Measurements from ENCODE around the gene RPS23.

RPS23 gene

DNA sequence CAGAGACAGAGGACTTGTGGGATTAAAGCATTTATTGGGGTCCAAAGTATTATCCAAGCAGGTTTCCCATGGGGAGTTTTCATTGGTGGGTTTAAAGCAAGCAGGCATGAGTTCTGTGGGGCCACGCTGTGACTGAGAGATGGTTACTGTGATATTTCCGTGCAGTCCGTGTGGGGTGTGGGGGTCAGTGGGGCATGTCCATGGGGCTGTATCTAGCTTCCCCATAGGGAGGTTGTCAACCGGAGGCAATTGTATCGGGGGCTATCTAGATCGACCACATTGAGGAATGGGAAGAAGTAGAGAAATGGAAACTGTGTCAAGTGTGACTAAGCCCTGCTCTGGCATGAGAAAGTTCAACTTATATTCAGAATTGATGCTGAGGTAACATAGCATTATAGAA is 7.1 kb upstream of the RPS23 start:
- TF ChIP-seq, protein P1, sequence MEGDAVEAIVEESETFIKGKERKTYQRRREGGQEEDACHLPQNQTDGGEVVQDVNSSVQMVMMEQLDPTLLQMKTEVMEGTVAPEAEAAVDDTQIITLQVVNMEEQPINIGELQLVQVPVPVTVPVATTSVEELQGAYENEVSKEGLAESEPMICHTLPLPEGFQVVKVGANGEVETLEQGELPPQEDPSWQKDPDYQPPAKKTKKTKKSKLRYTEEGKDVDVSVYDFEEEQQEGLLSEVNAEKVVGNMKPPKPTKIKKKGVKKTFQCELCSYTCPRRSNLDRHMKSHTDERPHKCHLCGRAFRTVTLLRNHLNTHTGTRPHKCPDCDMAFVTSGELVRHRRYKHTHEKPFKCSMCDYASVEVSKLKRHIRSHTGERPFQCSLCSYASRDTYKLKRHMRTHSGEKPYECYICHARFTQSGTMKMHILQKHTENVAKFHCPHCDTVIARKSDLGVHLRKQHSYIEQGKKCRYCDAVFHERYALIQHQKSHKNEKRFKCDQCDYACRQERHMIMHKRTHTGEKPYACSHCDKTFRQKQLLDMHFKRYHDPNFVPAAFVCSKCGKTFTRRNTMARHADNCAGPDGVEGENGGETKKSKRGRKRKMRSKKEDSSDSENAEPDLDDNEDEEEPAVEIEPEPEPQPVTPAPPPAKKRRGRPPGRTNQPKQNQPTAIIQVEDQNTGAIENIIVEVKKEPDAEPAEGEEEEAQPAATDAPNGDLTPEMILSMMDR (IDR thresholded peaks at IDR 0.05; ENCODE audit: insufficient read depth, low read length, poor library complexity, severe bottlenecking), result no peak
- TF ChIP-seq EZH2phosphoT487 (conservative IDR thresholded peaks at IDR 0.05; ENCODE audit: low read length), result no peak
- H4K20me1 ChIP-seq (ENCODE audit: low read depth, low read length), result no peaks in the 10 kb centered on the region
- H3F3A ChIP-seq (ENCODE audit: insufficient read depth), result peaks cover 3% of the 10 kb centered on the region; the same call in 1 of the 2 replicates
- no peak overlapping the region for H3K27ac ChIP-seq (ENCODE audit: low read depth, low read length)
- H3K9me3 ChIP-seq (ENCODE audit: insufficient read depth, low read length), result no peaks in the 10 kb centered on the region
- no peaks in the 10 kb centered on the region for H3K36me3 ChIP-seq (ENCODE audit: low read length)
- no peaks in the 10 kb centered on the region for H3K79me2 ChIP-seq (ENCODE audit: insufficient read depth, low read length)
- no peak overlapping the region for H3K4me2 ChIP-seq (ENCODE audit: low read depth, low read length, poor library complexity, severe bottlenecking)
- no peak overlapping the region for H2AFZ ChIP-seq (ENCODE audit: low read depth, low read length, severe bottlenecking)
- H3K9ac ChIP-seq (ENCODE audit: low read length), result no peak overlapping the region
- no peaks in the 10 kb centered on the region for H3K9me2 ChIP-seq (replicated peaks; ENCODE audit: insufficient read depth, low read length)
- H3K4me3 ChIP-seq (ENCODE audit: insufficient read depth, low read length, poor library complexity, severe bottlenecking), result no peak overlapping the region
- H3K27me3 ChIP-seq (ENCODE audit: low read length), result no peaks in the 10 kb centered on the region

DNA sequence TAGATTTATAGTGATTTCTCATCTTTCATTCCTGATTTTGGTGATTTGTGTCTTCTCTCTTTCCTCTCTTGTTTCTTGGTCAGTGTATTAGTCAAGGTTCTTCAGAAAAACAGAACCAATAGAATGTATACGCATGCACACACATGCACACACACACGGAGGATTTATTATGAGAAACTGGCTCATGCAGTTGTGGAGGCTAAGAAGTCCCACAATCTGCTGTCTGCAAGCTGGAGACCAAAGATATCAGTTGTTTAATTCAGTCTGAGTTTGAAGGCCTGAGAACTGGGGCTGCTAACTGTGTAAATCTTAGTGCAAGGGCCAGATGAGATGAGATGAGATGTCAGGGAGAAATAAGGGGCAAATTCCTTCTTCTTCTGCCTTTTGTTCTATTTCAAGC is 5.7 kb upstream of the RPS23 start:
- Histone ChIP-seq H3K9ac (ENCODE audit: low read length) (no peak overlapping the region), H3K4me3 (ENCODE audit: insufficient read depth, low read length, poor library complexity, severe bottlenecking) (no peak overlapping the region), H3K27me3 (ENCODE audit: low read length) (no peaks in the 10 kb centered on the region), H3F3A (ENCODE audit: insufficient read depth) (peaks cover 3% of the 10 kb centered on the region; the same call in 1 of the 2 replicates), H3K9me3 (ENCODE audit: insufficient read depth, low read length) (no peaks in the 10 kb centered on the region), H3K4me2 (ENCODE audit: low read depth, low read length, poor library complexity, severe bottlenecking) (no peak overlapping the region), H3K36me3 (ENCODE audit: low read length) (no peaks in the 10 kb centered on the region), H3K27ac (ENCODE audit: low read depth, low read length) (no peak overlapping the region), H3K9me2 (replicated peaks; ENCODE audit: insufficient read depth, low read length) (no peaks in the 10 kb centered on the region), H3K79me2 (ENCODE audit: insufficient read depth, low read length) (no peaks in the 10 kb centered on the region), H4K20me1 (ENCODE audit: low read depth, low read length) (no peaks in the 10 kb centered on the region), H2AFZ (ENCODE audit: low read depth, low read length, severe bottlenecking) (no peak overlapping the region)
- TF ChIP-seq EZH2phosphoT487 (conservative IDR thresholded peaks at IDR 0.05; ENCODE audit: low read length), result no peak
- TF ChIP-seq, protein P1 (IDR thresholded peaks at IDR 0.05; ENCODE audit: insufficient read depth, low read length, poor library complexity, severe bottlenecking), result no peak

DNA sequence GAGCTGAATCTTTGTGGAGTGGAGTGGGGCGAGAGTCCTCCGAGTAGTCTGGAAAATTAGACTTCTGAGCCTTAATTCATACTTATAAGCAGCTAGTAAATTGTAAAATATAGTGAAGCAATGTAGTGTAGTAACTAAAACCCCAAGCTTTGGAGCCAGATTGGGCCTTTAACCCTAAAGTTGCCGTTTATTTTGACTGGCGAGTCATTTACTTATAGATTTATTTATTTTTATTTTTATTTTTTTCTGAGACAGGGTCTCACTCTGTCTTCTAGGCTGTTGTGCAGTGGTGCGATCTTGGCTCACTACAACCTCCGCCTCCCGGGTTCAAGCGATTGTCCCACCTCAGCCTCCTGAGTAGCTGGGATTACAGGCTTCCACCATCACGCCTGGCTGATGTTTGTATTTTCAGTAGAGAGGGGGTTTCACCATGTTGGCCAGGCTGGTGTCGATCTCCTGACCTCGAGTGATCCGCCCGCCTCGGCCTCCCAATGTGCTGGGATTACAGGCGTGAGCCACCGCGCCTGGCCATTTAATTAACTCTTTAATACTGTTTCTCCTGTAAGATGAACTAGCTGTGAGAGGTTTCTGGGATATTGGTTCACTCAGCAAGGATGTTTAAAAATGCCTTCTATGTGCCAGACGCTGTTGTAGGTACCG is 687 bp upstream of the RPS23 start:
- Histone ChIP-seq H4K20me1 (ENCODE audit: low read depth, low read length) (no peaks in the 10 kb centered on the region), H3K4me2 (ENCODE audit: low read depth, low read length, poor library complexity, severe bottlenecking) (peak overlapping the region; percentile 81), H3K27ac (ENCODE audit: low read depth, low read length) (peak overlapping the region; percentile 70), H3K4me3 (ENCODE audit: insufficient read depth, low read length, poor library complexity, severe bottlenecking) (peak overlapping the region; percentile 70), H3K79me2 (ENCODE audit: insufficient read depth, low read length) (peaks cover 20% of the 10 kb centered on the region), H3K9ac (ENCODE audit: low read length) (peak overlapping the region; percentile 81), H3K36me3 (ENCODE audit: low read length) (peaks cover 25% of the 10 kb centered on the region), H3K9me2 (replicated peaks; ENCODE audit: insufficient read depth, low read length) (no peaks in the 10 kb centered on the region), H2AFZ (ENCODE audit: low read depth, low read length, severe bottlenecking) (peak overlapping the region; percentile 81), H3K9me3 (ENCODE audit: insufficient read depth, low read length) (no peaks in the 10 kb centered on the region), H3K27me3 (ENCODE audit: low read length) (no peaks in the 10 kb centered on the region), H3F3A (ENCODE audit: insufficient read depth) (peaks cover 40% of the 10 kb centered on the region)
- TF ChIP-seq, protein P1 (IDR thresholded peaks at IDR 0.05; ENCODE audit: insufficient read depth, low read length, poor library complexity, severe bottlenecking), result no peak
- TF ChIP-seq EZH2phosphoT487 (conservative IDR thresholded peaks at IDR 0.05; ENCODE audit: low read length), result no peak

Data from SU-DHL-6 (cell line).